Measurements from ENCODE around the gene CDCA4.
A peak's percentile ranks its signal among the peaks of the same experiment; 100 is the strongest.

Gene CDCA4

GRCh38 chr14:104978746-104979691, 41.9 kb downstream of the CDCA4 start:
- DNase-seq (ENCODE audit: extremely low read depth in 1 of 2, low read depth in 1 of 2): no peak

GRCh38 chr14:104977681-104978653, 42.9 kb downstream of the CDCA4 start, which contains the start of gene AHNAK2:
Gene AHNAK2 (minus strand): TSS chr14:104978374. CDS start chr14:104978237, 137 bp downstream.
- DNase-seq (ENCODE audit: extremely low read depth in 1 of 2, low read depth in 1 of 2): peak in 1 of 2 donors; percentile 39

- no peak for DNase-seq (ENCODE audit: extremely low read depth in 1 of 2, low read depth in 1 of 2)
Measured at GRCh38 chr14:104977008-104977680, 43.7 kb downstream of the CDCA4 start.

GRCh38 chr14:104976198-104977007, 44.5 kb downstream of the CDCA4 start:
- peak; percentile 66 to 68 for DNase-seq (ENCODE audit: extremely low read depth in 1 of 2, low read depth in 1 of 2)

- DNase-seq (ENCODE audit: extremely low read depth in 1 of 2, low read depth in 1 of 2): no peak
Measured at GRCh38 chr14:104975481-104976197, 45.2 kb downstream of the CDCA4 start.

GRCh38 chr14:104974665-104975390, 46.1 kb downstream of the CDCA4 start:
- DNase-seq (ENCODE audit: extremely low read depth in 1 of 2, low read depth in 1 of 2): no peak

- DNase-seq (ENCODE audit: extremely low read depth in 1 of 2, low read depth in 1 of 2): no peak
Measured at GRCh38 chr14:104974146-104974541, 46.7 kb downstream of the CDCA4 start.

- DNase-seq (ENCODE audit: extremely low read depth in 1 of 2, low read depth in 1 of 2): no peak
Measured at GRCh38 chr14:104973385-104974145, 47.3 kb downstream of the CDCA4 start.

GRCh38 chr14:104973135-104973384, 47.8 kb downstream of the CDCA4 start:
- DNase-seq (ENCODE audit: extremely low read depth in 1 of 2, low read depth in 1 of 2): no peak

GRCh38 chr14:104972301-104973134, 48.4 kb downstream of the CDCA4 start:
- DNase-seq (ENCODE audit: extremely low read depth in 1 of 2, low read depth in 1 of 2): no peak

- no peak for DNase-seq (ENCODE audit: extremely low read depth in 1 of 2, low read depth in 1 of 2)
Measured at GRCh38 chr14:104971447-104972240, 49.2 kb downstream of the CDCA4 start.

GRCh38 chr14:104970231-104971068, 50.4 kb downstream of the CDCA4 start:
- DNase-seq (ENCODE audit: extremely low read depth in 1 of 2, low read depth in 1 of 2): no peak

GRCh38 chr14:104969741-104970230, 51.1 kb downstream of the CDCA4 start:
- no peak for DNase-seq (ENCODE audit: extremely low read depth in 1 of 2, low read depth in 1 of 2)

- DNase-seq (ENCODE audit: extremely low read depth in 1 of 2, low read depth in 1 of 2): no peak
Measured at GRCh38 chr14:104968541-104969401, 52.1 kb downstream of the CDCA4 start.

- DNase-seq (ENCODE audit: extremely low read depth in 1 of 2, low read depth in 1 of 2): no peak
Measured at GRCh38 chr14:104968153-104968527, 52.7 kb downstream of the CDCA4 start.

Measured in stimulated activated CD8-positive, alpha-beta memory T cell treated with anti-CD3 and anti-CD28 coated beads, Interleukin-7, amount 100 ng/mL, for 48 hours (primary cell).